VCaP (cell line): Measurements from ENCODE around the gene DNM3.
"Not testable (repeated sequence)": the region's sequence is repeated elsewhere in the genome, so short reads cannot be mapped to it uniquely, and the experiment has no call there.

ENCODE experiments used
- H3K27ac ChIP-seq: fragments of 450-650 bp; 2 replicates; pipeline ENCODE4 v1.5.1; 2017
- TF ChIP-seq, protein P1 (sequence below): fragments of 450-650 bp; conservative IDR thresholded peaks from 2 replicates; pipeline ENCODE4 v1.5.1; 2017; ENCODE audit warnings: mild to moderate bottlenecking, moderate library complexity

Gene DNM3

GRCh38 chr1:172427191-172427590, 585.9 kb downstream of the DNM3 start:
- TF ChIP-seq, protein P1, sequence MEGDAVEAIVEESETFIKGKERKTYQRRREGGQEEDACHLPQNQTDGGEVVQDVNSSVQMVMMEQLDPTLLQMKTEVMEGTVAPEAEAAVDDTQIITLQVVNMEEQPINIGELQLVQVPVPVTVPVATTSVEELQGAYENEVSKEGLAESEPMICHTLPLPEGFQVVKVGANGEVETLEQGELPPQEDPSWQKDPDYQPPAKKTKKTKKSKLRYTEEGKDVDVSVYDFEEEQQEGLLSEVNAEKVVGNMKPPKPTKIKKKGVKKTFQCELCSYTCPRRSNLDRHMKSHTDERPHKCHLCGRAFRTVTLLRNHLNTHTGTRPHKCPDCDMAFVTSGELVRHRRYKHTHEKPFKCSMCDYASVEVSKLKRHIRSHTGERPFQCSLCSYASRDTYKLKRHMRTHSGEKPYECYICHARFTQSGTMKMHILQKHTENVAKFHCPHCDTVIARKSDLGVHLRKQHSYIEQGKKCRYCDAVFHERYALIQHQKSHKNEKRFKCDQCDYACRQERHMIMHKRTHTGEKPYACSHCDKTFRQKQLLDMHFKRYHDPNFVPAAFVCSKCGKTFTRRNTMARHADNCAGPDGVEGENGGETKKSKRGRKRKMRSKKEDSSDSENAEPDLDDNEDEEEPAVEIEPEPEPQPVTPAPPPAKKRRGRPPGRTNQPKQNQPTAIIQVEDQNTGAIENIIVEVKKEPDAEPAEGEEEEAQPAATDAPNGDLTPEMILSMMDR, result no peak

DNA sequence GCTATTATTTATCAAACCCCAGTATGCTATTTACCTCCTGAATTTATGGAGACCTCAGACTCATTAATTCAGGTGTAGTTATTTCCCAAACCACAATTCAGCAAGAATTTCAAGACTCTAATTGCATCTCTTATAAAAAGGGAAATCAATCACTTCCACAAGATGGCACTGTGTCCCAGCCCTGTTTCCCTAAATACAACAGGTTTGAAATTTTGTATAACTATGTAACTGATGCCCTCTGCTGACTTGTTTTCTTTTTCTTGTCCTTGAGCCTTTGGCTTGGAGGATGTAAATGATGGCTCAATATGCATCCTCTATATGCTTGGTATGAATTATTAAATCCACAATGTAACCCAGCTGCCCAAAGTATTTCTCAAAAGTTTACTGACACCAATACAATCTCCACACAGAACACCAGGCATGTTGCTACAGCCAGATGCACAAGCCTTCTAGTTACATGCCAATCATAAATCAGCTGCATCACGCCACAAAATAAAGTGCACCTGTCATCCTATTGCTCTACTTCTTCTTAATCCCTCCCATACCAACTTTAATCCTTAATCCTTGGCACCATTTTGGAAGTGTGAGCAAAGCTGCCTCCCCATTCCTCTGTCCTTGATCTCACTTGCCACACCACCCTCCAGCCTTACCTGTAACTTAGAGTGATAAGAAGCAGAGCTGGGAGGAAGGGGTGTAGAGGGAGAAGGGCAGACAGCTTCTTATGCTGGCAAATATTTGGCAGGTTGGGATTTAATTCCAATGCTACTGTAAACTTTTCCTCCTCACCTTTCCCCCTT, 588.2 kb downstream of the DNM3 start:
- no peak overlapping the region; the same call in 1 of the 2 replicates for H3K27ac ChIP-seq
- TF ChIP-seq, protein P1, result peak; percentile 92

More at GRCh38 chr1:172427191-172427590, 585.9 kb downstream of the DNM3 start:
- H3K27ac ChIP-seq, result no peak overlapping the region

DNA sequence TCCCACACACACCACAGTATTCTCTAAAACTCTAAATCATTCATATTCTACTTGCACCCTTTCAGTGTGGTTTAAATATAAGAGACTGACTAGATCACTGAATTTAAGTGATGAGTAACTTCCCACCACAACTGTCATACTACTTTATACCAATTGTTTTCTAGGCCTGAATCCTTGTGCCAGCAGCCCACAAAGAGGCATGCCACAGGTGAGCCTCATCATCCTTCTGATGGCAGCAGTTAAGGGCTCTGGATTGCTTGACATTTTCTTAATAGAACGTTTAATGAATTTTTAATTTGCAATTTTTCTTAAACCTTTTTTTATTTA, 588.8 kb downstream of the DNM3 start:
- TF ChIP-seq, protein P1, result no peak
- H3K27ac ChIP-seq, result peak overlapping the region; percentile 70; the same call in 1 of the 2 replicates

DNA sequence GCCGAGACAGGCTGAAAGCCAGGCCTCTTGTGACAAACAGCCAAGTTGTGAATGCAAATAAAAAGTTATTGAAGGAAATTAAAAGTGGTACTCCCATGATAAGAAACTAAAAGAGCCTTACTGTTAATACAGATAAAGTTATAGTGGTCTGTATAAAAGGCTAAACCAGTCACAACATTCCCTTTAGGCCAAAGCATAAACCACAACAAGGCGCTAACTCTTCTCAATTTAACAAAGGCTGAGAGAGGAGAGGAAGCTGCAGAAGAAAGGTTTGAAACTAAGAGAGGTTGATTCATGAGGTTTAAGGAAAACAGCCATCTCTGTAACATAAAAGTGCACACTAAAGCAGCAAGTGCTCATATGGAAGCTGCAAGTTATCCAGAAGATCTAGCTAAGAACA, 589.9 kb downstream of the DNM3 start:
- peak overlapping the region; percentile 70 for H3K27ac ChIP-seq
- TF ChIP-seq, protein P1, result no peak

DNA sequence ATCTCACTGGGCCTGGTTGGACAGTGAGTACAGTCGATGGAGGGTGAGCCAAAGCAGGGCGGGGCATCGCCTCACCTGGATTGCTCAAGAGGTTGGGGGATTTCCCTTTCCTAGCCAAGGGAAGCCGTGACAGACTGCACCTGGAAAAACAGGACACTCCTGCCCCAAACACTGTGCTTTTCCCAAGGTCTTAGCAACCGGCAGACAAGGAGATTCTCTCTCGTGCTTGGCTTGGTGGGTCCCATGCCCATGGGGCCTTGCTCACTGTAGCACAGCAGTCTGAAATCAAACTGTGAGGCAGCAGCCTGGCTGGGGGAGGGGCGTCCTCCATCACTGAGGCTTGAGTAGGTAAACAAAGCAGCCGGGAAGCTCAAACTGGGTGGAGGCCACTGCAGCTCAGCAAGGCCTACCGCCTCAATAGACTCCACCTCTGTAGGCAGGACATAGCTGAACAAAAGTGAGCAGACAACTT, 590.5 kb downstream of the DNM3 start:
- peak overlapping the region; percentile 70 for H3K27ac ChIP-seq
- TF ChIP-seq, protein P1, result no peak

DNA sequence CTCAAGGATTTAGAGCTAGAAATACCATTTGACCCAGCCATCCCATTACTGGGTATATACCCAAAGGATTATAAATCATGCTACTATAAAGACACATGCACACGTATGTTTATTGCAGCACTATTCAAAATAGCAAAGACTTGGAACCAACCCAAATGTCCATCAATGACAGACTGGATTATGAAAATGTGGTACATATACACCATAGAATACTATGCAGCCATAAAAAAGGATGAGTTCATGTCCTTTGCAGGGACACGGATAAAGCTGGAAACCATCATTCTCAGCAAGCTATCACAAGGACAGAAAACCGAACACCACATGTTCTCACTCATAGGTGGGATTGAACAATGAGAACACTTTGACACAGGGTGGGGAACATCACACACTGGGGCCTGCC, 595.9 kb downstream of the DNM3 start:
- not testable (repeated sequence) for H3K27ac ChIP-seq

DNA sequence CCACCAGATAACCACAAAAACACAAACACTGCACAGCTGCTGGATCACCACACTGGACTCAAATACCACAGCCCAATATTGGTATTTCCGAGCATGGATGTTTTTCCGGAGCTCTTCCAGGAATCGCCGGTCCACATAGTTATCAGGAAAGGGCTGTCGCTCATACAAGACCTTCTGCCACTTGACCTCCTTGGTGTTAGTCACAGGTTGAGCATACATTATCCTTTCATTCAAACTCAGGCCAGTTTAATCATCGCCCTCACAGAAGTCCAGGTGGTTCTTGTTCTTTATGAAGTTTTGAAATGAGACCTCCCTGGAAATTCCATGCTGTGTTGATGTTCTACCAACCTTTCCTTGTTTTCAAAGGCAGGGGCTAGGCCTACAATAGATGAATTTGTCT, 601.1 kb downstream of the DNM3 start:
- TF ChIP-seq, protein P1, result no peak
- H3K27ac ChIP-seq, result no peak overlapping the region
